NCI-H2107 (cell line): ENCODE data around the gene PAN3.

ENCODE experiments used
- DNase-seq: peaks from one replicate; lab custom pipeline; 2025; lab: John Stamatoyannopoulos, UW

The PAN3 gene

DNA sequence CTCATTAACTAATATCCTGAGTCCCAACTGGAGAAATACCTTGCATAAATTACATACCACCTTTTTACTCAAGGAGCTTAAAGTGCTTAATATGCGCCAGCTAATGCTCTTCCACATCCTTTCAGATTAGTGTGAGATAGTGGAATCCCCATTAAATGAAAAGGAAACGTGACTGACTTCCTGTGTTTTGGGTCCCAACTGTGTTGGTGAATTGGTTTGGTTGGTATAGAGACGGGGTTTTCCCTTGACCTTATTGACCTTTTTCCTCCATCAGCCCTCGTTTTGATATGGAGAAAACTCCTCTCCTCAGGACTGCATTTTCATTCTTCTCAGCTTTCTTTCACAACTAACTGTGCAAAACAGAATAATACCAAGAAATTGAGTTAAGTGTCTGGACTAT is 163.5 kb downstream of the PAN3 start:
- no peak for DNase-seq

DNA sequence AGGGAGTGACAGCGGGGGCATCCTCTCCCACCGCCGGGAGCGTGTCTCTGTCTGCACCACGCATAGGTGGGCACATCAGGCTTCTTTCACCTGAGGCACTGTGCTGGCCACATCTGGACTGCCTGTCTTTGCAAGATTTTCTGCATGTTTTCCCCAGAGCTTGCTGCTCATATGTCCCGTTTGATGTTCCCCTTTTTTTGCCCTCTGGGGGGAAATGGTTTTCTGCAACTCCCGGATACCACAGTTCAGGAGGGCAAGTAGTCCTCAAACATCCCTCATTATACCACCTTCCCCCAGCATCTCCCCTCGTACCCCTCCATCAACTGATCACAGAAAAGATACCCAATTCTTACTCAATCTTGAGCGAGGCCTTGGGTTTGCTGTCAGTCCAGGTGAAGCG is 168.0 kb downstream of the PAN3 start:
- DNase-seq: no peak

DNA sequence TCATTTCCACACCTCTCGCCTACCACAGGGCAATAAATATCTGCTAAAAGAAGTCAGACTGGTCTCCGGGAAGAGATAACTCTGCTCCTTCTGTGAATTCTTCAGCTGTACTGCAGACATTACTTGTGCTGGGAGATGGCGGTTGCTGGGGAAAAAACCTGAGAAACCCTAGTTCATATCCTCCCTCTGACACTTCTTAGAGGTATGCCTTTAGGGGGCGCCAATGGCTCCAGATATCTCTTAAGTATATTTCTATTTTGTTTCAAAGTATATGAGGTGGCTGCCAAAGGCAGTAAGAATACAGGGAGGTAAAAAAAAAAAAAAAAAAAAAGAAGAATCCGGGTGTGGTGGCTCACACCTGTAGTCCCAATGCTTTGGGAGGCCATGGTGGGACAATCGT is 175.2 kb downstream of the PAN3 start:
- DNase-seq: no peak

DNA sequence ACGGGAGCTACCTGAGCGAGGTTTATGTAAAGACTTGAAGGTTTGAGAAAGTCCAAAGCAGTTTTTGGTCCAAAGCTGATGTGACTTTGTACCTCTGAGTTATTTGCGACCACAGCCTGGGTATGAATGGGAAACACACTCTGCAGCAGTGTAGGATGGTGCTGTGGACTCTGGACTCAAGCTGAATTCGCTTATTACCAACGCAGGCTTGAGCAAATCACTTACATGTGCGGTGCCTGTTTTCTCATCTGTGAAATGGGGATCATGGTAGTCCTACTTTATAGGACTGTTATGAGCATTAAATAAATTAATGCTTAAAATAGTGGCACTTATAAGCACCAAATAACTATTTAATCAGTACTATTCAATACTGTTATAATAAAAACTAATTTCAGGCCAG is 176.5 kb downstream of the PAN3 start:
- DNase-seq: no peak

DNA sequence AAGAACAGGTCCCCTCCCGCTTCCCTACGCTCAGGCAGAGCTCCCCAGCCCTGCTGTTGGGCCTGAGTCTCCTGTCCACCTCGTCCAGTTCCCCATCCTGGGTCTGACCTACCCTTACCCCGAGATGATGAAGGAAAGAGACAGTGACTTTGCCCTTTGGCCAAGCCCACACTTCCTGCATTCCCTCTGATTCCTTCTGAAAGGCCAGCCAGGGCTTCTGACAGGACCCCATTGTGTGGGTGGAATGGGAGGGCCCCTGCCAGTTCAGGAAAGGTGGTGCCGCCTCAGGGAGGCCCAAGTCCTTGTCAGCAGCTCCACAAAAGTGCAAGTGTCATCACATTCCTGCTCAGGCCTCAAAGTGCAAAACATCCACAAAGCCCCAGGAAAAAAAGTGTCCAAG is 177.8 kb downstream of the PAN3 start:
- DNase-seq: no peak

DNA sequence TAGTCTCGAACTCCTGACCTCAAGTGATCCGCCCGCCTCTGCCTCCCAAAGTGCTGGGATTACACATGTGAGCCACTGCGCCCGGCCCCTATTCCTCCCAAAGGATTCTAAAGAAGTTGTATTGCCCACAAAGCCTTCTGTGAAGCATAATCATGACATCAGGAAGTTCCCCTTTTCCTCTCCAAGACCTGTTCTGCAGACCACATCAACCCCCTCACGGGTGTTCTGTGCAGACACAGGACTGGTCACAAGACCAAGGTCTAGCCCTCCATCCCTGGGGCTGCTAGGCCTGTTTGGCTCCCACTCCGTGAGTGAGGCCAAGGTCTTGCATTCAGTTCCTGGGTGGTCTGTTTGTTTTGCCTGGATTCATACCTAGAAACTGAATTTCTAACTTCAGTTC is 178.5 kb downstream of the PAN3 start:
- no peak for DNase-seq

DNA sequence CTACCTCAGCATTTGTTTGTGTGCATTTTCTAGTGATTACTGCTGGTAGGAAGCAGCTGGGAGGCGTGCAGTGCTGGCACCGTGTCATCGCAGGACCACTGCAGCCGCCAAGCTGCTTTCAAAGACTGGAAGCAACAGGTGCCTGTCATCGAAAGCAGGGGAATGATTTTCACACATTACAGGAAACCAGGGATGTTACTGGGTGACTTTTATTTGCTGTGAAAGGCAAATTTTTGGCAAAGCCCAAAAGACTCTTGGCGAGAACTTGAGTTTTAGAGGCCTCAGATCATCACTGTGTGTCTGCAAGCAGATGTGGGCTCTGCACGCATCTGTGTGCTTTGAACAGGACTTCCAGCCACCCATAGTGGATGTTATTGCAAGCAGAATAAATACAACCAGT is 180.2 kb downstream of the PAN3 start:
- no peak for DNase-seq

DNA sequence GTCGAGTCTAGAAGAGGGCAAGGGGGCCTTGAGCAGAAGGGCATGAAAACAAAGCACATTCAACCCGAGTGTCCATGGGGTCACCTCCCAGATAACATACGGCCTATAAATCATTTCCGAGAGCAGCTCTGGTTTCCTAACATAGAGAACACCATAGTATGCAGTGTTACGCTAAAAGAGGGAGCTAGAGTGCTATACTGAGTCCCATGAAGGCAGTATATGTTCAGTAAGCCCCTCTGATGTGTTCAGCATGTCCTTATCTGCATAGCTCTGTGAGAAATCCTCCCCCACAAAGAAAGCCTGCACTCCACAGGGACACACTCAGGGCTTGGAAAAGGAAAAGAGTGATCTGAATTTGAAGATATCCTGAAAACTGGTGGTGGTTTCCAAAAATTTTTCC is 181.2 kb downstream of the PAN3 start:
- no peak for DNase-seq

DNA sequence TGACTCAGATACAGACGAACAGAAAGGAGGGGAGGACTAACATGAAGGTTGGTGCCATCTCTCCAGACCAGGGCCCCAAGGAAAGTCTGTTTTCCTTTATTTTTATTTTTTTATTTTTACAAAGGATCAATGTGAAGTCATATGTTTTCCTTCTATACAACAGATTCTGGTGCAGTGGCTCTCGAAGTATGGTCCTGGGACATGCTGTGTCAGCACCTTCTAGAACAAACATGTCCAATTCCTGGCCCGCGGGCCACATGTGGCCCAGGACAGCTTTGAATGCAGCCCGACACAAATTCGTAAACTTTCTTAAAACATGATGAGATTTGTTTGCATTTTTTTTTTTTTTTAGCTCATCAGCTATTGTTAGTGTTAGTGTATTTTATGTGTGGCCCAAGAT is 181.9 kb downstream of the PAN3 start:
- no peak for DNase-seq

DNA sequence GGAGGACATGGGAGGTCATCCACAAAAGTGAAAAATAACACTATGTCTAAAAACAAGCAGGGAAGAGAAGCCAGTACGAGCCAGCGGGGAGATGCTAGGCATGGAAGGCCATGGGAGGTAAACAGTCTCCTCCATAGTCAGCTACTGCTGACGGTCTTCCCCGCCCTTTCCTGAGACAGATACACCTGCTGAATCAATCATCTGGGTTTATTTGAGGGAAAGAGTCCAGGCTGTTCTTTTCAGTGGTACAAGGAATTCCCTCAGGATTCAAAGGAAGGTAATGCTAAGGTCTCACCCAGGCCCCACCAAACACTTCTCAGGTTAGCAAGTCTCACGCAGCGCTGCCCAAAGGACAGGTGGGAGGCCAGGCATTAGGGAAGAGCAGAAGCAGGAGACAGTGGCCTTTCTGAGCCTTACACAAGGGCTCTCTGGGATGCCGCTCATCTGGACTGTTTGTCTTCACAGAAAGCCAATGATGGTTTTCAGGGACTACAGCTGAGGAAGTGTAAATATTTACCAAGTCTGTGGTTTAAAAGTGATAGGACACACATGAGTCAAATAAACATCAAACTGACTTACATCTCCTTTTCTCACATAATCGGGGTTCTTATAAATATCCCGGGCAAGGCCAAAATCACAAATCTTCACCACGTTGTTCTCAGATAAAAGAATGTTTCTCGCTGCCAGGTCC is 182.7 kb downstream of the PAN3 start:
- no peak for DNase-seq

DNA sequence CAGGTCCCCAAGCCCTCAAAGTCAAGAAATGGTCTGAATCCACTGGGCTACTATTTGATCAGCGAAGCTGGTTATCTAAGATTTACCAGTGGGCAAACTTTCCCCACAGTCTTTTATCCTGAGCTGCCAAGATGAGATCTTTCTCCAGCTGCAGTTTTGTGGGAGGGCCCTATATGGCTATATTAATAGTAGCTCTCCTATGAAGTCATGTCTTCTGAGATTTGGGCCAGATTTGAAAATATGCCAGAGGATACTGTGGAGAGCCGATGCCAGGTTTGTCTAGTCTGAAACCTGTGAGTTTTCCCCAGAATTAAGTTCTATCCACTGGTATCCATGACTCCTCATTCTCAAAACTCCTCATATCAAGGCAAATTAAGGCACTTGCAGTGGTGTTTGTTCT is 183.4 kb downstream of the PAN3 start:
- DNase-seq: no peak

DNA sequence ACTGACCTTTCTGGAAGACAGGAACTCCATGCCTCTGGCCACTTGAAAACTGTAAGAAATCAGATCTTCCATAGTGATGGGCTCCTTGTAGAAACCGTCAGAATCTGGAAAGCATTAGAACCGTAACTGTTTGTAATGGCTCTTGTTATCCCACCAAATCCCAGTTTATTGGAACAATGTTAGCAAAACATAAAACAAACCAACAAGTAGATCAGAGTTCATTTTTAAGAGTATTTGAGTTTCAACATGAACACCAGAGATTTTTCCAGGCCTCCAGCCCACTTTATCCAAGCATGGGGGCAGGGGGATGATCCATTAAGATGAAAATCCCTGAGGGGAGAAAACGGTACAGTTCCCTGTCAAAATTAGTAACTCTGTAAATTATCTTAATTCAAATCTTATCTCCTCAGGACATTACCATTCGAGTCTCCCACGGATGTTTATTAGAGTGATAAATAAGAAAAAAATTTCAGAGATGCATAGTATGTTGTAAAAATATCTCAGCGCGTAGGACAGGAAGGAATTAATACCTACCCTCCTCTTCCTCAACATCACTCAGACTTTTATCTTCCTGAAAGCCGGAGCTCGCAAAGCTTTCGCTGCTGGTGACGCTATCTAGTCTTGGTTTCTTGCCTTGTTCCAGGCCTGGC is 184.0 kb downstream of the PAN3 start:
- DNase-seq: no peak

DNA sequence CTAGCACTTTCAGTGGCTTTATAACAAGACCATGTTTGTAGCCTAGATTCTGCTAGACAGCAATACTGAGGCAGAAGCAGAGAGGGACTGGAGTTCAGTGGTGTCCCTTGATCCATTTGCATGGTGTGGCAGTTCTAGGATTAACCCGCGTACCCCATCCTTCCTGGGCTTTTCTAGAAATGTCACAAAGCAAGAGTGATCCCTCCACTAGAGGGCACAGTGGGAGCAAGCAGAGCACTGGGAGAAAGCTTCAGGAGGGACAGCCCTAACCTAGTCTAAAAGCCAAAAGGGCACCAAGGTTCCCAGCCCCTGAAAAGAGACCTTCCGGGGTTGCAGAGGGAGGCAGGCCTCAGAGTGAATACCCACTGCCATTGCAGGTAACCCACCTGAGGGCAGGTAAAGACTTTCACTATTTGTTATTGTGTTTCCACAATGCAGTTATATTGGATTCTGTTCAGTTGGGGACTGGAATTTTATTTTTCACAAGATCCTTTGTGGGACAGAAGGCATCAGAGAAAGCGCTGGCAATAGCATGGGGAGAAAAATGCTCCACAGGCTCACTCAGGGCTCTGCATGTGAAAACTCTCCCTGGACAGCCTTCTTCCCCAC is 185.9 kb downstream of the PAN3 start:
- DNase-seq: no peak

DNA sequence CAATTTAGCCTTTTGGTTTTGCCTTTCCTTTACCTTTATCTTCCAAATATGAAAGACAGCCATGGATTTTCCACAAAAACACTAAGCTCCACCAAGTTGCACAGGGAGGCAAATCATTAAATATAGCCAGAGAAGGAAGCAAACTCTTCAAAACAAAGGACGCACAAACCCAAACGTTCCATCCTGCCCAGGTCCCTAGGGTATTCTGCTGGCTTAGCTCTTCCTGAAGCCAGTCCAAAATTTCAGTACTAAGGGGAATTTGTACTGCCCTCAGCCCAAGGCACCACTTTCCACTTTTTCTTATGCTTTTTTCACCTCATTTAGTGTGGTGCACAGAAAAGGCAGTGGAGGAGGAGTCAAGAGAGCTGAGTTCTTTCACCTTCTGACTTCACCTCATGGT is 186.7 kb downstream of the PAN3 start:
- DNase-seq: no peak

DNA sequence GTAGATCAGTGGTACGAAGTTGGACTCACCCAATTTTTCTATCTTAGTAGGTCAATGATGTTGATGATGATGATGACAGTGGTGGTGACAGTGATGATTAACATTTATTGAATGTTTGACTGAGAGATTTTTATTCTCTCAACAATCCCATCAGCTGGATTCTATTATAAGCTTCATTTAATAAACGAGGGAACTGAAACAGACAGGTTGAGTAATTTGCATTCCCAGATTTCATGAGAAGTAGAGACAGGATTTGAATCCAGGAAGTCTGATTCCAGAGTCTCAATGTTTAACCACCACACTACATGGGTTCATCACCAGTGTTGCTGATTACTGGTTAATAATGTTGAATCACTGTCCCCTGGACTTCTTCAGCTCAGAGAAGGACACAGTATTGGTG is 187.7 kb downstream of the PAN3 start:
- DNase-seq: no peak

DNA sequence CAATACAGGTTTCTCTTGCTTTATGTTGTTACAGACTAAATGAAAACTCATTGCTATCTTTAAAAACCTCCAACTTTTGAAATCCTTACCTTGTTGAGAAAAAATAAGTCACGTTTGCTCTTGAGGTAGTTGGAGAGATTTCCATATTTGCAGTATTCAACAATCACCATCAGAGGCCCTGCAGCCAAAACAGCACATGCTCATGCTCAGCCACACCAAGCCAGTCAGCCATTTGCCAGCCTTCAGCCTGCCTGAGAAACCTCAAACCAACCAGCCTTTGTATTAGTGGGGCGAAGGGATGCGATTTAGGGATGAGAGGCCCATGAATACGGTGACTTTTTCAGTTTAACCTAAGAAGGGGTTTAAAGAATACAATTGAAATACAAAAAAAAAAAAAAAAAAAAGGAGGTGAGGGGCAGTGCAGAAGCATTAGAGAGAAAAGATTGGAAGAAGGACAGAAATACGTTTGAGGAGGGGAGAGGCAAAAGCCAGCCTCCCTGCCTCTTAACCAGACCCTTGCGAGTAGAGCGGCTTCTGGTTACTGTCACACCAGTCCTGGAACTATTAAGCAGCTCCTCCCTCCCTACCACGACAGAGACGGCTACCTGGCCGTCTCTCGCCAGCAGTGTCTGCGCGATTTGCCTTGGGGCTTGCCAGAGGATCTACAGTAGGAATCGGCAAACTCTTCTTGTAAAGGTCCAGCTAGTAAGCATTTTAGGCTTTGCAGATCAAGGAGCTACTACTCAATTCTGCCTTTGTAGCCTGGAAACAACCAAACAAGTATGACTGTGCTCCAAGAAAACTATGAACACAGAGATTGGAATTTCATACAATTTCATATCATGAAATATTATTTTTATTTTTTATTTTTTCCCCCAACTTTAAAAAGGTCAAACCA is 189.3 kb downstream of the PAN3 start:
- no peak for DNase-seq

DNA sequence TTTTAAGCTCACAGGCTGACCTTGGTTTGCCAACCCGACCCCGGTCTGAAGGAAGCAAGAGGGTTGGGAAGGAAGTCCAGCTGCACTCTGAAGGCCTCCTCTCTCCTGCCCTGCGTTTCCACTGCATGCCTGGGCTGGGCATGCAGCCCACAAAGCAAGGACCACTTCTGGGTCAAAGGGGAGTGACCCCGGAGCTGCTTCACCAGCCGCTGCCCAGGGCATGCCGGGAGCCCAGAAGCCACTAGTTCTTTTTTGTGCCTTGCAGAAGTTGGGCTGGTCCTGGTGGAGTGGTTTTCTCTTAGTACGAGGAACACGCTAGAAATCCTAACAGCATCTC is 189.9 kb downstream of the PAN3 start:
- DNase-seq: no peak

DNA sequence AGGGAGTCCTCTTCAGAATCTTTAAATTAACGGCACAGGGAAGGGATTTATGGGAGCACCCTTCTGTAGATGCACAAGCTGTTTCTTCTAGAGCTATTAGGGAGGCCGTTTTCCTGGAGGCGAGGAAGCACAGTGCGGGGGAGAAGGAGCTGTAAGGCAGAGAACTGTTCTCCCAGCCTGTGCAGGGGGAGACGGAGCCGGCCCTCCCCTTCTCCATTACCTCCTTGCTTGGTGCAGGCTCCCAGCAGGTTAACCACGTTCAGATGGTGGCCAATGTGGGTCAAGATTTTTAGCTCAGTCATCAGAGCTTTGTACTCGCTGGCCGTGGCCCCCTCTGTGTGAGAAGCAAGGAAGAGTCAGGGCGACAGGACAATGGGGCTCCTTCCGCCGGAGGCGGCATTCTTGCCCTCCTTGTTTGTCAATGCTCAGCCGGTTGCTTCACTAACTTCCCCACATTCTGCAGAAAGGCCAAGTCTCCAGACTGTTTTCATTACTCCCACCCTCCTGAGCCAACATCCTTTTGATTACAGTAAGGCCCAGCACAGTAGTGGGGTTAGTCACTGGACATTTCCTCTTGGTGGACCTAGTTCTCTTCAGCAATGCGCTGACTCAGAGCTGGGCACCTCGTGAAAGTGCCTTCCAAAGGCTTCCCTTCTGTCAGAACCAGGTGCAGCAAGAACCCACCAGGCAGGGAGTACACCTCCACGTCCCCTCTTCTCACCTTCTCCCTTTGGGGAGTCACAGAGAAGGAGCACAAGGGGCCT is 191.2 kb downstream of the PAN3 start:
- no peak for DNase-seq

DNA sequence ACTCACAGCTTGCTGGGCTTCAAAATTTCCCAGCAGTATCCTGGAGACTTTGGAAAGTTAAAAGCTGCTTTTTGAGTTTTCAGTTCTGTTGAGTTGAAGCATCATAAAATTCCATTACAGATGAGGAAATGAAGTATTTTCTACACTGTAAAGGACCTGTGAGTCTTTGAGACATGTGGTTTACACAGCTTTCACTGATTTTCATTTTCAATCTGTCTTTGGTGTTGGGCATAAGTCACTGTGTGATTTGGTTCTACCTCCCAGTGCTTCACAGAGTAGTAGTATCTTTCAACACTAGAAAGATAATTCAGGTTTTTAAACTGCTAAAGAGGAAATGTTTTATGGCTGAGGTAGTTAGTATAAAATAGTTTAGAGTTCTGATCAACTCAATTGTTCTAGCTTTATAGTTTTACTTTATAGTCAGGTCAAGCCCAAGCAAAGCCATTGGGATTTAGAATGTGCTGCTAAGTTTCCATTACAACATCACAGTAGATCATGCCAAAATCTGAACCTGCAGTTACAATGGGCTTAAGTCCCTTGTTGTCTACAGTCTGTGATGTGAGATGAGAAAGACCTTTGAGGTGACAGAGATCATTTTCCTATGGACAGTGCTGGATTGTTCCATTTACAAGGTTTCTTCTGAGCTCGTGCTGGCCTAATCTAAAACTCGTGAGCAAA is 195.0 kb downstream of the PAN3 start:
- no peak for DNase-seq

DNA sequence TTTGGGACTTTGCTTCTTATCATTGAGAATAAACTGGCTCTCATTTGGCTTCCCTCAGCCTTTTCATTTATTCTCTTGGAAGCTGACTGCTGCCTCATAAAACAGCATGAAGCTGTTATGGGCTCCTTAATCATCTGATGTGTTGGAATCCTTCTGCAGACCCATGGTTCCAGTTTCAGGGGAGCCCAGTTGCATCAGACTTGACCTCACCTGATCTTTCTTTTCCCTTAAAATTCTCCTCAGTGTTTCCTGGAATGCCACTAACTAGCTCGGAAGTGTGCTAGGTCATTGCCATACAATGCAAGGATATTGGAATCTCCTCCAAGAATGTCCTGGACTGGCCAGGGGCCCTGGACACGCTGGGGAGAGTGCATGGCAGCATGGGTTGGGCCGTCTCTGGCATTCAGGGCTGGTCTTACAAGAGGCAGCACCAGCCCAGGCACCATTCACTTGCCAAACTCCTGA is 197.9 kb downstream of the PAN3 start:
- no peak for DNase-seq
